Activated CD4-positive, alpha-beta T cell treated with anti-CD3 and anti-CD28 coated beads, Interleukin-2, Interleukin-4, amounts not matched to agents 100 ng/mL and 50 ng/mL, durations not matched to agents 16 hours and 8 hours (primary cell): ENCODE measurements around the gene PCDHB3.
A peak's percentile ranks its signal among the peaks of the same experiment; 100 is the strongest.
"Not testable (repeated sequence)": the region's sequence is repeated elsewhere in the genome, so short reads cannot be mapped to it uniquely, and the experiment has no call there.

ENCODE experiments used
- DNase-seq: peaks from one replicate; pipeline ENCODE4 v3.0.0-alpha.2; 2020; ENCODE audit warnings: low spot score

Gene PCDHB3

GRCh38 chr5:141135718-141136266 lies 35.5 kb downstream of the PCDHB3 start:
- DNase-seq = no peak

GRCh38 chr5:141137346-141137745 lies 37.1 kb downstream of the PCDHB3 start:
- not testable (repeated sequence) for DNase-seq

DNA sequence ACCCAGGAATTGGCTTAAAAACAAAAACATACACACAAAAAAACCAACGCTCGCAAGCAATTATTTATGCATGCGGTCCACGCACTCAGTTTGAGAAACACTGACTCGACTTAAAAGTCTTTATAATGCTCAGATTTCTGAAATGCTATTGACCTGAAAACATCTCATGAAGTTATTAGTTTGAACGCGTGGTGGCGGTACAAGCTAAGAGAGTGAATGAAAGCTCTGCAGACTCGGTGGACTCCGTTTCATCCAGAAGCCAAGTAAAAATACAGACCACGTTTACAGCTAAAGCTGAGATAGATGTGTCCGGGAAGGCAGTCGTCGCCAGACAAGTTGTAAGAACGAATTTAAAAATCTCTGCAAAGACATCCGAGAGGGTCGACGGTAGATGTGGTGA lies 49.5 kb downstream of the PCDHB3 start, which contains the start of gene PCDHB6:
Gene PCDHB6, plus strand, starts transcription at position 246 of the 400 bp plus-strand sequence. CDS start 201 bp downstream, outside the sequence.
- peak; percentile 1 for DNase-seq

GRCh38 chr5:141150224-141150992 lies 50.1 kb downstream of the PCDHB3 start:
- DNase-seq = no peak

DNA sequence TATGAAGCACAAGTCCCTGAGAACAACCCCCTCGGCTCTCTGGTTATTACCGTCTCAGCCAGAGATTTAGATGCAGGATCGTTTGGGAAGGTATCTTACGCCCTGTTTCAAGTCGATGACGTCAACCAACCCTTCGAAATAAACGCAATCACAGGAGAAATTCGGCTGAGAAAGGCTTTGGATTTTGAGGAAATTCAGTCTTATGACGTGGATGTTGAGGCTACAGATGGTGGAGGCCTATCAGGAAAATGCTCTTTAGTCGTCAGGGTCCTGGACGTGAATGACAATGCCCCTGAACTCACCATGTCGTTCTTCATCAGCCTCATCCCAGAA lies 50.7 kb downstream of the PCDHB3 start:
- no peak for DNase-seq

DNA sequence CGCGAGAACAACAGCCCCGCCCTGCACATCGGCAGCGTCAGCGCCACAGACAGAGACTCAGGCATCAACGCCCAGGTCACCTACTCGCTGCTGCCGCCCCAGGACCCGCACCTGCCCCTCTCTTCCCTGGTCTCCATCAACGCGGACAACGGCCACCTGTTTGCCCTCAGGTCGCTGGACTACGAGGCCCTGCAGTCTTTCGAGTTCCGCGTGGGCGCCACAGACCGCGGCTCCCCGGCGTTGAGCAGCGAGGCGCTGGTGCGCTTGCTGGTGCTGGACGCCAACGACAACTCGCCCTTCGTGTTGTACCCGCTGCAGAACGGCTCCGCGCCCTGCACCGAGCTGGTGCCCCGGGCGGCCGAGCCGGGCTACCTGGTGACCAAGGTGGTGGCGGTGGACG lies 51.4 kb downstream of the PCDHB3 start:
- not testable (repeated sequence) for DNase-seq

DNA sequence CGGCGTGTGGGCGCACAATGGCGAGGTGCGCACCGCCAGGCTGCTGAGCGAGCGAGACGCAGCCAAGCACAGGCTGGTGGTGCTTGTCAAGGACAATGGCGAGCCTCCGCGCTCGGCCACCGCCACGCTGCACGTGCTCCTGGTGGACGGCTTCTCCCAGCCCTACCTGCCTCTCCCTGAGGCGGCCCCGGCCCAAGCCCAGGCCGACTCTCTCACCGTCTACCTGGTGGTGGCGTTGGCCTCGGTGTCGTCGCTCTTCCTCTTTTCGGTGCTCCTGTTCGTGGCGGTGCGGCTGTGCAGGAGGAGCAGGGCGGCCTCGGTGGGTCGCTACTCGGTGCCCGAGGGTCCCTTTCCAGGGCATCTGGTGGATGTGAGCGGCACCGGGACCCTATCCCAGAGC lies 51.8 kb downstream of the PCDHB3 start:
- DNase-seq = not testable (repeated sequence)
